Erythroblast (primary cell): ENCODE data around the gene LRP2.

Source experiments
- GATA1 ChIP-seq: IDR thresholded peaks from 2 replicates; pipeline ENCODE4 v1.6.1; 2011; ENCODE audit warnings: low read depth, mild to moderate bottlenecking, control low read depth, low read length, moderate library complexity
- POLR2A ChIP-seq: IDR thresholded peaks from 2 replicates; pipeline ENCODE4 v1.6.1; 2011; ENCODE audit warnings: mild to moderate bottlenecking, low read length

GRCh38 chr2:169164311-169164710 is 198.0 kb downstream of the LRP2 start:
- no peak for TF ChIP-seq POLR2A
- TF ChIP-seq GATA1: no peak
